AG04449 (cell line): Measurements from ENCODE around the gene NAGPA.

ENCODE experiments used
- CTCF ChIA-PET: fragments of 350-600 bp; formaldehyde crosslinking; extraction: SDS; loops from one replicate; lab custom pipeline; 2021; ENCODE audit warnings: antibody characterized with exemption; lab: Yijun Ruan, JAX
- POLR2A ChIA-PET: fragments of 400-600, 350-600 bp; formaldehyde crosslinking; extraction: SDS; loops from one replicate; lab custom pipeline; 2020; ENCODE audit warnings: antibody characterized with exemption, inconsistent platforms; lab: Yijun Ruan, JAX
- DNase-seq: peaks from one replicate; pipeline ENCODE4 v3.0.0-alpha.2; 2010; ENCODE audit warnings: low read depth, low spot score
- H3K4me3 ChIP-seq: 2 replicates; pipeline ENCODE4 v1.5.1; 2011; ENCODE audit warnings: low read depth, mild to moderate bottlenecking, control low read depth, low read length
- TF ChIP-seq, protein P1 (sequence below): IDR thresholded peaks from one replicate; pipeline ENCODE4 v1.5.1; 2011; ENCODE audit warnings: mild to moderate bottlenecking, moderate library complexity, low read length, control low read depth, inconsistent platforms; ENCODE audit not compliant: insufficient read depth; ENCODE audit errors: missing control alignments

NAGPA gene

DNA sequence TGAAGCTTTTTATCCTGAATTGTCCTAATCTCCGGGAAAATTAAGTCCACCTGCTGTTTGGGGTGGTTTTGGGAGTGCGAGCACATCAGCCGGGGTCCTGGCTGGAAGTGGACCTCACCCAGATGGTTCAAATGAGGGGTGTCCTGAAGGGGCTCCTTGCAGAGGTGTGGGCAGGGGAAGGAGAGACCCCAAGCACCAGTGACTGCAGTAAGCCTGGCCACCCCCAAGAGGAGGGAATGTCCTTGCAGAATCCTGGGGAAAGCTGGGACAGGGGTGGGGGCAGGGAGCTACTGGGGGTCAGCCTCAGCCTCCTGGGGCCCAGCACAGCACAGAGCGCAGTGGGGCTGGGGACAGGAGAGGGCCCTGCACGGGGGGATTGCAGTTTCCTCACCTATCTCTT lies 29.4 kb downstream of the NAGPA start:
- CTCF ChIA-PET = no interaction called here

DNA sequence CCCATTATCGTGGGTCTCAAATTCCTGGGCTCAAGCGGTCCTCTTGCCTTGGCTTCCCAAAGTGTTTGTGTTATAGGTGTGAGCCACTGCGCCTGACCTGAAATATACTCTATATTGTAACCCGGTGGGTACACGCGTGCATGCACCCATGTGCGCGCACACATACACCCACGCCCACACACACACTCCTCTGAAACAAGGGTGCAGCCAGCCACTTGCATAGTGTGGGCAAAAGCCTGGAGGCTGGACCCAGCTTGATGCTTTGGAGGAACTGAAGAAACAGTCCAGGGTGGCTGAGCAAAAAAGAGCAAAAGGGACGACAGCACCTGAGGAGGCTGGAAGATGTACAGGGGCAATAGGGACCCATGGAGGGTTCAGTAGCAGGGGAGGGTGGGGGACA lies 29.9 kb downstream of the NAGPA start:
- TF ChIP-seq, protein P1, sequence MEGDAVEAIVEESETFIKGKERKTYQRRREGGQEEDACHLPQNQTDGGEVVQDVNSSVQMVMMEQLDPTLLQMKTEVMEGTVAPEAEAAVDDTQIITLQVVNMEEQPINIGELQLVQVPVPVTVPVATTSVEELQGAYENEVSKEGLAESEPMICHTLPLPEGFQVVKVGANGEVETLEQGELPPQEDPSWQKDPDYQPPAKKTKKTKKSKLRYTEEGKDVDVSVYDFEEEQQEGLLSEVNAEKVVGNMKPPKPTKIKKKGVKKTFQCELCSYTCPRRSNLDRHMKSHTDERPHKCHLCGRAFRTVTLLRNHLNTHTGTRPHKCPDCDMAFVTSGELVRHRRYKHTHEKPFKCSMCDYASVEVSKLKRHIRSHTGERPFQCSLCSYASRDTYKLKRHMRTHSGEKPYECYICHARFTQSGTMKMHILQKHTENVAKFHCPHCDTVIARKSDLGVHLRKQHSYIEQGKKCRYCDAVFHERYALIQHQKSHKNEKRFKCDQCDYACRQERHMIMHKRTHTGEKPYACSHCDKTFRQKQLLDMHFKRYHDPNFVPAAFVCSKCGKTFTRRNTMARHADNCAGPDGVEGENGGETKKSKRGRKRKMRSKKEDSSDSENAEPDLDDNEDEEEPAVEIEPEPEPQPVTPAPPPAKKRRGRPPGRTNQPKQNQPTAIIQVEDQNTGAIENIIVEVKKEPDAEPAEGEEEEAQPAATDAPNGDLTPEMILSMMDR = no peak
- CTCF ChIA-PET = no interaction called here
- DNase-seq = no peak
- POLR2A ChIA-PET = interaction anchor here (0.6 kb wide), 1 partner anchor 68 kb away, joined by 3 read pairs; no protein-coding TSS in a partner anchor
- no peak overlapping the region for H3K4me3 ChIP-seq

More for the DNA sequence above, 29.4 kb downstream of the NAGPA start:
- TF ChIP-seq, protein P1 = no peak
- no peak for DNase-seq
- H3K4me3 ChIP-seq = no peak overlapping the region
- POLR2A ChIA-PET = interaction anchor here (0.6 kb wide), 1 partner anchor 68 kb away, joined by 3 read pairs; no protein-coding TSS in a partner anchor

DNA sequence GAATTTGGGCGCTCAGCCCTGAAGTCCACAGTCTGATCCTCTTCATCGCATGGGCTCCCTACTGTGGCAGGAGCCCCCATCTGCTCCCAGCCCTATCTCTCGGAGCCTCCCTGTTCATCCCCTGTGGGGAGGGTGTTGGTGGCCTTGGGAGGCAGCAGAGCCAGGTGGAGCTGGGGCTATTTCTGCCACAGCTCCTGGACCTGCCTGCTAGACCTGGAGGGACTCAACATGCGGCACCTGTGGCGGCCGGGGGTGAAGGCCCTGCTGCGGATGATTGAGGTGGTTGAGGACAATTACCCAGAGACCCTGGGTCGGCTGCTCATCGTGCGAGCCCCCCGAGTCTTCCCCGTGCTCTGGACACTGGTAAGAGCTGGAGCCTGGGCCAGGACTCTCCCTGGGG lies 30.5 kb downstream of the NAGPA start:
- ChIA-PET POLR2A (no interaction called here), CTCF (no interaction called here)
- no peak for DNase-seq
- TF ChIP-seq, protein P1 = no peak
- H3K4me3 ChIP-seq = no peak overlapping the region

DNA sequence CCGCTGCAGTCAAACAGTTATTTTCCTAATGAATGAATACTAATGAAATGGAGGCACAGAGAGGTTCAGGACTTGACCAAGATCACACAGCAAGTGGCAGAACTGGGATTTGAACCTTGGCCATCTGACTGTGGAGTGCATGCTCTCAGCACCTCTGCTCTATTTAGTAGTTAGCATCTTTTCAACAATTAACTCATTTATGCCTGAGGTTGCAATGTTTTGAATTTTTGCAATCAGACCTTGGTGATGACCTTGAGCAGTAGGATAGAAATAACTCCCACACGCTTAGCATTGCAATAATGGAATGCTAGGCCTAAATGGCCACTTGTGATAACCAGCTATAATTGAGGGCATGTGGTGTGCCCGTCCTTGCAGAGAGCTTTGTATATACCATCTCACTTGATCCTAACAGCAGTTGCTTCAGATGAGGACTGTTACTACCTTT lies 31.0 kb downstream of the NAGPA start:
- no peak overlapping the region for H3K4me3 ChIP-seq
- CTCF ChIA-PET = interaction anchor here (1.0 kb wide), 1 partner anchor 22 kb away, joined by 3 read pairs; no protein-coding TSS in a partner anchor
- DNase-seq = no peak
- POLR2A ChIA-PET = no interaction called here
- TF ChIP-seq, protein P1 = no peak

DNA sequence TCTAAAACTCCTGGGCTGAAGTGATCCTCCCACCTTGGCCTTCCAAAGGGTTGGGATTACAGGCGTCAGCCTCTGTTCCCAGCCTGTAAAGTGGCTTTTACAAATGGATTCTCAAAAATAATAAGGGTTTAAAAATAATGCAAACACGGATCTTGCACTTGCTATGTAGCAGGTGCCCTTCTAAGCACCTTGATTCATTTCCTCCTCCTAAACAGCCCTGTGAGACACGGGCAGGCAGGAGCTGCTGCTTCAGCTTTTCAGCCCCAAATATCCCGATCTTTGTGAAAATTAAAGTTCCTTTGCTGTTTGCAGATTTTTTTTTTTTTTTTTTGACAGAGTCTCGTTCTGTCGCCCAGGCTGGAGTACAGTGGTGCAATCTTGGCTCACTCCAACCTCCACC lies 31.7 kb downstream of the NAGPA start:
- TF ChIP-seq, protein P1 = no peak
- ChIA-PET CTCF (interaction anchor here (1.0 kb wide), 1 partner anchor 22 kb away, joined by 3 read pairs; no protein-coding TSS in a partner anchor), POLR2A (no interaction called here)
- no peak for DNase-seq
- no peak overlapping the region for H3K4me3 ChIP-seq

DNA sequence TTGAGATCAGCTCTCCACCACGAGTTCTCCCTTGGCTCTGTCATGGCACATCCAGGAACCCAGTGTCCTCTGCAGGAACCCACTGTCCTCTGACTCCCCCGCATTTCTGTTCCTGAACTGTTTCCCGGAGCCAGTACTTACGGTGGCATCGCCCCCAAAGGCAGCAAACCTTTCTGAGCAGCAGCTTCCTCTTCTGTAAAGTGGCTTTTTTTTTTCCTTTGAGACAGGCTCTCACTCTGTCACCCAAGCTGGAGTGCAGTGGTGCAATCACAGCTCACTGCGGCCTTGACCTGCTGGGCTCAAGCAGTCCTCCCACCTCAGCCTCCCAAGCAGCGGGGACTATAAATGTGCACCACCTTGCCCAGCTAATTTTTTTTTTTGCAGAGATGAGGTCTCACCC lies 32.2 kb downstream of the NAGPA start:
- TF ChIP-seq, protein P1 = no peak
- ChIA-PET POLR2A (no interaction called here), CTCF (no interaction called here)
- no peak for DNase-seq
- H3K4me3 ChIP-seq = no peak overlapping the region
